SH-SY5Y (cell line): ENCODE results near the gene FSTL5.

ENCODE experiments used
- GATA2 ChIP-seq: IDR thresholded peaks from 2 replicates; pipeline ENCODE4 v1.6.1; 2011; ENCODE audit warnings: mild to moderate bottlenecking, low read depth, low read length
- GATA3 ChIP-seq: IDR thresholded peaks from 2 replicates; pipeline ENCODE4 v1.6.1; 2011; ENCODE audit warnings: low read depth, mild to moderate bottlenecking, low read length, moderate library complexity

DNA sequence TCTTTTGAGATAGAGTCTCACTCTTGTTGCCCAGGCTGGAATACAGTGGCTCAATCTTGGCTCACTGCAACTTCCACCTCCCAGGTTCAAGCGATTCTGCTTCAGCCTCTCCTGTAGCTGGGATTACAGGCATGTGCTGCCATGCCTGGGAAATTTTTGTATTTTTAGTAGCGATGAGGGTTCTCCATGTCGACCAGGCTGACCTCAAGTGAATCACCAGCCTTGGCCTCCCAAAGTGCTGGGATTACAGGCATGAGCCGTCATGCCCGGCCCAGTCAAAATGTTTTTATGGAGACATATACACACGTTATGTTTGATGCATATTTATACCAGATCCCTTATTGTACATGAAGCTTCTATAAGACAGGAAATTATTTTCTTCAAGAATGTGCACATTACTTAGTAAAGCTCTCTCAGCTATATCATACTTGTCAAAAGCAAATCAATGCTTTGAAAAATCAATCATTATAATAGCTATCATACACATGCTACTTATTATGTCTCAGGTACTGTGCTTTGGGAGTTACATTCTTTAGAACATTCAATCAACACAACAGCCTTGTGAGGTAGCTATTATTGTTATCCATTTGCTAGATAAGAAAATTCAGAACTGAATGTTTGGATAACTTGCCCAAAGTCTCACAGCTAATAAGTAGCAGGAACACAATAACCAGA lies 269.2 kb downstream of the FSTL5 start:
- TF ChIP-seq GATA3 (no peak), GATA2 (no peak)
